GM12874 (cell line): Measurements from ENCODE around the gene NINJ2.

Experiments
- CTCF ChIP-seq: IDR thresholded peaks from 2 replicates; pipeline ENCODE4 v1.5.1; 2011; ENCODE audit warnings: low read depth, mild to moderate bottlenecking, control low read depth, low read length, moderate library complexity; ENCODE audit not compliant: insufficient read depth

Gene NINJ2

GRCh38 chr12:560691-561390 is 102.4 kb downstream of the NINJ2 start:
- TF ChIP-seq CTCF: no peak

GRCh38 chr12:559906-560455 is 103.3 kb downstream of the NINJ2 start:
- no peak for TF ChIP-seq CTCF

DNA sequence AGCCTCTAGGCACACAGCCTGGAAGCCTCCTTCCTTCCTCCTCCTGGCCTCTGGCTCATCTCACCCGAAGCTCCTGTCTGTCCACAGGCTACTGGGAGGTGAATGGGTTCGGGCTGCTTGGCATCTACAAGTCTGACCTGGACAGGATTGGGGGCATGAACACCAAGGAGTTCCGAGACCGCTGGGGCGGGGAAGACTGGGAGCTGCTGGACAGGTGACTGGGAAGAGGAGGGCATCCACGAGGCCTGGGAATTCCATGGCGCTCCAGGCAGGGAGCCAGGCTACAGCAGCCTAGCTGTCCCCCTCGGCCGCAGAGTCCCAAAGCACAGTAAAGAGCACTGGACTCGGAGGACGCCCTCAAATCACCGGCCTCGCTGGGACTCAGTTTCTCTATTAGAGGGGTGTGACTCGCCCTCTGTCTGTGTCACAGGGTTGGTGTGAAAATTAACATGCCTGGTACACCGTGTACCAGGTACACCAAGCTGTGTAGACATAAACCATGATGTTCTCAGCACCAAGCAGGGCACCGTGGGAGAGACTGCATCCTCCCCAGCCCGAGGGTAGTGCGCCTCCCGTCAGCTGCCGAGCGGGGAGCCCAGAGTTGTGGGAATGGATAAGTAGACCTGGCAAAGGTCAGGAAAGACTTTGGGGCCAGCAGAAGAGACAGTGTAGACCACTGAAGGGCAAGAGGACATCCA is 103.9 kb downstream of the NINJ2 start:
- no peak for TF ChIP-seq CTCF

GRCh38 chr12:558580-558979 is 104.7 kb downstream of the NINJ2 start:
- TF ChIP-seq CTCF: no peak

GRCh38 chr12:556498-556897 is 106.7 kb downstream of the NINJ2 start:
- no peak for TF ChIP-seq CTCF

DNA sequence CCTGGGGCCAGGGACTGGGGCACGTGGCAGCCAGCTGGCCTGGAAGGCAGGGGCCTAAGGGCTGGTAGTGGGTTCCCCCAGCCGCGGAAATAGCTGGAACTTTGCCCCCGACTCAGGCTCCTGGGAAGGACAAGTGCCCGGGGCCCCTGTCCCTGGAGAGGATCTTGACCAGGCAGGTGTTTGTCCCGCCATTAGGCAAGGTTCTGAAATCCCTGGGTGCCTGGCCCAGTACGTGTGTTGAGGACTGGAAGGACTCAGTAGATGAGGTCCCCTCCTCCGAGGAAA is 109.3 kb downstream of the NINJ2 start:
- no peak for TF ChIP-seq CTCF

DNA sequence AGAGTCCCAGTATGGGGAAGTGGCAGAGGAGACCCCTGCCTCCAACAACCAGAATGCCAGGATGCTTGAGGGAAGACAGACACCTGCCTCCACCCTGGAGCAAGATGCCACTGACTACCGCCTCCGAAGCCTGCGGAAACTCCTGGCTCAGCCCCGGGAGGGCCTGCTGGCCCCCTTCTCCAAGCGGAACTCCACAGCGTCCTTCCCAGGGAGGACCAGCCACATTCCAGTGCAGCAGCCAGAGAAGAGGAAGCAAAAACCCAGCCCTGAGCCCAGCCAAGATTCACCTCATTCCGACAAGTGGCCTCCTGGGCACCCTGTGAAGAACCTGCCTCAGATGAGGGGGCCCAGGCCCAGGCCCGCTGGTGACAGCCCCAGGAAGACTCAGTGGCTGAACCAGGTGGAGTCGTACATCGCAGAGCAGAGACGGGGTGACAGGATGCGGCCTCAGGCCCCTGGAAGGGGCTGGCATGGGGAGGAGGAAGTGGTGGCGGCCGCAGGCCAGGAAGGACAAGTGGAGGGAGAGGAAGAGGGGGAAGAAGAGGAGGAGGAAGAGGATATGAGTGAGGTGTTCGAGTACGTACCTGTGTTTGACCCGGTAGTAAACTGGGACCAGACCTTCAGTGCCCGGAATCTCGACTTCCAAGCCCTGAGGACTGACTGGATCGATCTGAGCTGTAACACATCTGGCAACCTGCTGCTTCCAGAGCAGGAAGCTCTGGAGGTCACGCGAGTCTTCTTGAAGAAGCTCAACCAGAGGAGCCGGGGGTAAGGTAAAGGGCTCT is 109.8 kb downstream of the NINJ2 start:
- no peak for TF ChIP-seq CTCF
